DOHH2 (cell line): ENCODE data around the gene DCT.

ENCODE experiments used
- H3F3A ChIP-seq: fragments of 200-600 bp; sonication (generic), shearing (Covaris generic); 2 replicates; pipeline ENCODE4 v1.6.0; 2016; ENCODE audit warnings: antibody characterized with exemption, mild to moderate bottlenecking; ENCODE audit not compliant: control insufficient read depth, insufficient read depth
- H3K27ac ChIP-seq: fragments of 200-600 bp; sonication (generic); 2 replicates; pipeline ENCODE4 v1.5.1; 2014; ENCODE audit warnings: low read depth, mild to moderate bottlenecking, low read length, moderate library complexity
- H3K27me3 ChIP-seq: fragments of 200-600 bp; sonication (generic); 2 replicates; pipeline ENCODE4 v1.6.1; 2014; ENCODE audit warnings: mild to moderate bottlenecking, low read length, mixed read lengths; ENCODE audit not compliant: control insufficient read depth
- H3K36me3 ChIP-seq: fragments of 200-600 bp; sonication (generic); 2 replicates; pipeline ENCODE4 v1.6.1; 2014; ENCODE audit warnings: mild to moderate bottlenecking, low read length, moderate library complexity, mixed read lengths; ENCODE audit not compliant: control insufficient read depth
- H3K4me1 ChIP-seq: fragments of 200-600 bp; sonication (generic); 2 replicates; pipeline ENCODE4 v1.6.1; 2014; ENCODE audit warnings: mild to moderate bottlenecking, low read length, mixed read lengths; ENCODE audit not compliant: control insufficient read depth
- H3K4me2 ChIP-seq: fragments of 200-600 bp; sonication (generic); 2 replicates; pipeline ENCODE4 v1.6.0; 2014; ENCODE audit warnings: mild to moderate bottlenecking, low read length, moderate library complexity
- H3K4me3 ChIP-seq: fragments of 200-600 bp; sonication (generic); 2 replicates; pipeline ENCODE4 v1.5.1; 2014; ENCODE audit warnings: mild to moderate bottlenecking, low read length, mixed read lengths
- H3K79me2 ChIP-seq: fragments of 200-600 bp; sonication (generic); 2 replicates; pipeline ENCODE4 v1.6.1; 2014; ENCODE audit warnings: mild to moderate bottlenecking, low read length, mixed read lengths; ENCODE audit not compliant: control insufficient read depth
- H3K9me2 ChIP-seq: fragments of 200-600 bp; sonication (generic); replicated peaks from 2 replicates; pipeline ENCODE4 v1.6.1; 2014; ENCODE audit warnings: mild to moderate bottlenecking, low read length, mixed read lengths; ENCODE audit not compliant: control insufficient read depth
- H3K9me3 ChIP-seq: fragments of 200-600 bp; sonication (generic); 2 replicates; pipeline ENCODE4 v1.6.1; 2014; ENCODE audit warnings: antibody characterized with exemption, low read length, mixed read lengths; ENCODE audit not compliant: control insufficient read depth, insufficient read depth
- H4K20me1 ChIP-seq: fragments of 200-600 bp; sonication (generic); 2 replicates; pipeline ENCODE4 v1.6.0; 2014; ENCODE audit warnings: low read depth, mild to moderate bottlenecking, antibody characterized with exemption, low read length, moderate library complexity; ENCODE audit not compliant: control insufficient read depth, insufficient read depth
- CTCF ChIP-seq: fragments of 200-600 bp; sonication (generic); IDR thresholded peaks from one replicate; pipeline ENCODE4 v1.5.1; 2014; ENCODE audit warnings: antibody characterized with exemption, mild to moderate bottlenecking, low read depth, low read length; ENCODE audit not compliant: poor library complexity, severe bottlenecking
- EZH2phosphoT487 ChIP-seq: fragments of 200-600 bp; sonication (generic); IDR thresholded peaks from 2 replicates; pipeline ENCODE4 v1.6.1; 2017; ENCODE audit warnings: borderline replicate concordance, mild to moderate bottlenecking, antibody characterized with exemption, low read length, moderate library complexity, mixed read lengths

DCT gene

GRCh38 chr13:94431574-94431973 is 47.9 kb downstream of the DCT start:
- no peaks in the 10 kb centered on the region for H3K9me3 ChIP-seq
- H3K4me3 ChIP-seq = no peak overlapping the region
- TF ChIP-seq CTCF = no peak
- H3K36me3 ChIP-seq = no peaks in the 10 kb centered on the region
- H3K79me2 ChIP-seq = no peaks in the 10 kb centered on the region
- H3K27me3 ChIP-seq = peaks cover 5% of the 10 kb centered on the region
- H3F3A ChIP-seq = no peaks in the 10 kb centered on the region
- H3K27ac ChIP-seq = no peak overlapping the region
- no peaks in the 10 kb centered on the region for H4K20me1 ChIP-seq
- H3K4me2 ChIP-seq = no peak overlapping the region
- H3K9me2 ChIP-seq = no peaks in the 10 kb centered on the region
- H3K4me1 ChIP-seq = no peaks in the 10 kb centered on the region

GRCh38 chr13:94427313-94427953 is 52.0 kb downstream of the DCT start:
- Histone ChIP-seq H3K9me3 (no peaks in the 10 kb centered on the region), H3K36me3 (no peaks in the 10 kb centered on the region), H3F3A (no peaks in the 10 kb centered on the region), H3K27ac (no peak overlapping the region), H3K4me1 (no peaks in the 10 kb centered on the region), H3K27me3 (0 out of 2 replicates have a peak, but pooled peaks cover 3% of the 10 kb centered on the region), H3K4me2 (no peak overlapping the region), H3K9me2 (no peaks in the 10 kb centered on the region), H3K79me2 (no peaks in the 10 kb centered on the region), H3K4me3 (no peak overlapping the region), H4K20me1 (no peaks in the 10 kb centered on the region)
- no peak for TF ChIP-seq CTCF
- TF ChIP-seq EZH2phosphoT487 = no peak

GRCh38 chr13:94419925-94420305 is 59.6 kb downstream of the DCT start:
- Histone ChIP-seq H3K4me3 (no peak overlapping the region), H3K4me2 (no peak overlapping the region), H3K36me3 (no peaks in the 10 kb centered on the region), H3K9me2 (no peaks in the 10 kb centered on the region), H3K79me2 (no peaks in the 10 kb centered on the region), H3F3A (no peaks in the 10 kb centered on the region), H4K20me1 (no peaks in the 10 kb centered on the region), H3K27ac (no peak overlapping the region), H3K27me3 (peaks cover 3% of the 10 kb centered on the region), H3K9me3 (no peaks in the 10 kb centered on the region), H3K4me1 (no peaks in the 10 kb centered on the region)
- TF ChIP-seq EZH2phosphoT487 (no peak), CTCF (no peak)
